ENCODE results near the gene MT2A.
A peak's percentile ranks its signal among the peaks of the same experiment; 100 is the strongest.

Gene MT2A

DNA sequence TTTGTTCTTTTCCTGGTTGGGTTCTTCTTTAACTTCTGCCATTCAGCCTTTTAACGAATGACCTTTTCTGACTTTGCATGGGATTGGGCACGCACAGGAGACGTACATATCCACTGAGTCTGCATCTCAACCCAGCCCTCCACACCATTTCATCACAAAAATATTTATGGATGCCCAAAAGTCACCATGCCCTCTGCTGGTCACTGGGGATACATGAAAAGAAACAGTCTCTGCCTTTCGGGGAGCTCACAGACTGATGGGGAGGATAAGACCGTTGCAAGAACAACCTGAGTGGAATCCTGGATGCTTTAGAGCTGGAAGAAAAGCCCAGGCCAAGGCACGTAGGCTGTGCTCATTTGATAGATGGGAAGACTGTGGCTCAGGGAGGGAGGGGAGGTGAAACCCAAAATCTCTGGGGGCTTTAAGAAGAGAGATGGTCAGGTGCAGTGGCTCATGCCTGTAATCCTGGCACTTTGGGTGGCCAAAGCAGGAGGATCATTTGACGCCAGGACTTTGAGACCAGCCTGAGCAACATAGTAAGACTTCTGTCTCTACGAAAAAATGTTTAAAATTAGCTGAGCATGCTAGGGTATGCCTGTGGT, 7.9 kb upstream of the MT2A start:
- DNase-seq (ENCODE audit: low read depth in 3 of 3), result no peak

DNA sequence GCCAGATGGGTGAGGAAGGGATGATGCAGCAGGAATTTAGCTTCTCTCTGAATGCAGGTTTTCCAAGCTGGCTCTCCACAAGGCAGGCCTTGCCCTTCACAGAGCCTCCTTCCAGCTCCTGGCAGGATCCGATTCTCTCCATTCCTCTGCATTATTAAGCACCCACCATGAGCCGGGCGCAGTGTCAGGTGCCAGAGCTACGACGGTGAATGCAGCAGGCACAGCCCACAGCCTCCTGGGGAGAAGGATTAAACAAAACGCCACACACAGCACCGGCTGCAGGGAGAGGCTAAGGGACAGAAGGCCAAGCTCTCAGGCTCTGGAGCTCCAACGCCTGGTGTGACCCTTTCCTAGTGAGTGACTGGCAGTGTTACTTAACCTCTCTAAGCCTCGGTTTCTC, 7.1 kb upstream of the MT2A start:
- no peak for DNase-seq (ENCODE audit: low read depth in 3 of 3)

DNA sequence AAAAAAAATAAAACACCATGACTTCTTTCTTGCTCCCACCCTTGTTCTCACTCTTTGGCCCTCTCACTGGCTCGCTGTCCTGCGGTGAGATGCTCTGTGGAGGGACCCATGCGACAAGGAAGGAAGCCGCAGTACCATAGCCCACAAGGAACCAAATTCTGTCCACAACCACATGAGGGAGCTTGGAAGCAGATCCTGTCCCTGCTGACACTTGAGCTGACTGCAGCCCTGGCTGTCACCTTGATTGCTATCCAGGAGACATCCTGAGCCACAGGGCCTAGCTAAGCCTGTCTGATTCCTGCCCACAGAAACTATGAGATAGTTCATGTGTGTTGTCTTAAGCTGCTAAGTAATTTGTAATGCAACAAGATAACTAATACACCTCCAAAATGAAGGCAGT, 4.8 kb upstream of the MT2A start:
- DNase-seq (ENCODE audit: low read depth in 3 of 3), result no peak

DNA sequence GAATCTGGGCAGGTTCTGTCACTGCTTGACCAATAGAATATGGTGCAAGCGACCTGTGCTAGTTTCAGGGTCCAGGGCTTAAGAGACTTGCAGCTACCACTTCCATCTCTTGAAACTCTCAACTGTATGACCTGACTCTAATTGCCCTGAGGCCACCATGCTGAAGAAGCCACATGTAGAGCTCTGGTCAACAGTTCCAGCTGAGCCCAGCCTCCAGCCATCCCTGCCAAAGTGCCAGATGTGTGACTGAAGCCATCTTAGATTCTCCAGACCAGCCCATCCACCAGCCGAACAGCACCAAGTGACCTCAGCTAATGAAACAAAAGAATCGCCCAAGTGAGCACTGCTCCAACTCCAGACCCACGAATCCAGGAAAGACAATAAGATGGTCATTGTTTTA, 3.4 kb upstream of the MT2A start:
- DNase-seq (ENCODE audit: low read depth in 3 of 3), result no peak

DNA sequence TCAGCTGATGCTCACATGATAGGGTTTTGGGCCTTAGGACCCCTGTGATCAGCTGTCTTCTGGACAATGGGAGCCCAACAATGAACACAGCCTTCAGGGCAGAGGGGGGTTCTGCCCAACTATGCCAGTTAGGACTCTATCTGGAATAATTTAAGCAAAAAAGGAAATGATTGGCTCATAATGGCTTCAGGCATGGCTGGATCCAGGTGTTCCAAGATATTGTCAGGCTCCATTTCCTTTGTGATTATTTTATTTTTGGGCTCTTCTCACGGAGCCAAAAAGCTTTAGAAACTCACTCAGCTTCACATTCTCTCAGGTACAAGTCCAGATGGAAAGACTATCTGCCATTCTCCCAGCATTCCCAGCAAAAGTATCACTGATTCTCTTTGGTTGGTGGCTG, 2.9 kb upstream of the MT2A start:
- DNase-seq (ENCODE audit: low read depth in 3 of 3), result no peak

DNA sequence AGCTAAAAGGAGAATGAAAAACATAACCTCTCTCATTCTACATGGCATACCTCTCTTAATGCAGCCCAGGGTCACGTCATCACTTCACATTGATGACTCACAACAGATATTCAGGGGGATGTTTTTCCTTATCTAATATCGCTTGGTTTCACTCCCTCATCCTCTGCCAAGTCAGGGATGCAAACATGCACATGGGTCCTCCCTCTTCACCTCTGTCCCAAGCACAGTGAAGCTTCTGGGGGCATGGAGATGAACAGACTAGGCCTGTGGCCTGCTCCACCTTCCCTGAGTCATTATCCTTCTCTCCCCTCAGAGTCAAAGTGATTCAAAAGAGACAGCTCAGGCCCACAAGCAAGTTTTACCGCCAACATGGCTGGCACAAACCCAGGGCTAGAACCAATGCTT, 2.3 kb upstream of the MT2A start:
- no peak for DNase-seq (ENCODE audit: low read depth in 3 of 3)

DNA sequence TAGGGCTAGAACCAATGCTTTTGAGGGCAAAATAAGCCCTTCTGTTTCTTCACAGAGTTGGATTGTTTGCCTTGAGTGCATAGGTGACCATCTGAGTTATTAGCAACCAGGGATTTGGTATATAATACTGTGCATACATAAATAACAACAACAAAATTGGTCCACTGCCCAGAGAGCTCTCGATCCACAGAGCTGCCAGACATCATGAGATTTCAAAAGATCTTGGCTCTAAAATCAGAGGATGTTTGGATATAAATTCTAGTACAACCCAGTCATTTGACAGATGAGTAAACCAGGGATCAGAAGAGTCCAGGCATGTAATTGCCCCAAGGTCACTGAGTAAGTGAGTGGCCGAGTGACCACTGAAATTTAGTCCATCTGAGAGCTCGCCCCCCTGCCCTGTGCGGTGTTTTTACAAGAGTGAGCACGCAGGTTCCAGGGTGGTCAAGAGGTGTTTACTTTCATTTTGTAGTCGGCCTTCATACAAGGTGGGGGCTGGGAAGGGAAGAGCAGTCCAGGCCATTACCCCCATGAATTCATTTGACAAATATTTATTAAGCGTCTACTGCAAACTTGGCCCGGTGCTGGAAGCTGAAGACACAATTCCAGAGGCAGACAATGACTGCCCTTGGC, 1.8 kb upstream of the MT2A start:
- DNase-seq (ENCODE audit: low read depth in 3 of 3), result no peak

DNA sequence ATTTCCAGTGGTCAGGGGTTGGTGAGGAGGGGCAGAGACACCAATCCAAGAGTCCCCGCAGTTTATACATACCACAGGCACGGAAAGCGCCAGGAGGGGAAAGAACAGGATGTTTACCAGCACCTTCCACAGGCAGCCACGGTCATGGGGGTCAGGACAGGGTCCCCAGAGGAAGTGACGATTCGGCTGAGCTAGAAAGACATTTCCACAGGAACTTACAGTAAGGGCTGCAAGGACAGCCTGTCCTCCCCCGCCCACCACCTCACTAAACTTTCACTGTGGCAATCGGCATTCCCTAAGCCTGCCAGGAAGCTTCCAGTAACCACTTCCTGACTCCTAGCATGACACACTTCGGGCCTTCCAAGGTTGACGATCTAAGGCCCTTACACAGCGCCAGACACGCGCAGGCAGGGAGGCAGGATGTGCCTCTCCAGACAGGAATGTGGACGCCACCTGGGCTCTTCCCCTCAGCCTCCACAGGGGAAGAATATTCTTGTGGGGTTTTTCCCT, 1.2 kb upstream of the MT2A start:
- DNase-seq (ENCODE audit: low read depth in 3 of 3), result no peak

DNA sequence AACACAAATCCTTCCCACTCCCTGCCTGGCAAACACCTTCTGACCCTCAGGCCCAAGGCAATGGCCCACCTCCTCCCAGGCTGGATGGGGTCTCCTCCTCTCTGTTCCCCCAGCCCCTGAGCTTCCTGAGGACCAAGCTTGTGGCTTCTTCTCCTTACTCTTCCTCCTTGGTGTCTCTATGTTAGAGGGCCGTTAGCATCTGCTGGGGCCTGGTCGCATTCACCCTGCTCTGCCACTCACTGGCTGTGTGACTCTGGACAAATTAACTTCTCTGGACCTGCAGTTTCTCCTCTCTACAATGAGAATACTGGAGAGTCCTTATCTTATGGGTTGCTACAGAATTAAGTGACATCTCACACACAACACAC, 725 bp upstream of the MT2A start:
- DNase-seq (ENCODE audit: low read depth in 3 of 3), result no peak

DNA sequence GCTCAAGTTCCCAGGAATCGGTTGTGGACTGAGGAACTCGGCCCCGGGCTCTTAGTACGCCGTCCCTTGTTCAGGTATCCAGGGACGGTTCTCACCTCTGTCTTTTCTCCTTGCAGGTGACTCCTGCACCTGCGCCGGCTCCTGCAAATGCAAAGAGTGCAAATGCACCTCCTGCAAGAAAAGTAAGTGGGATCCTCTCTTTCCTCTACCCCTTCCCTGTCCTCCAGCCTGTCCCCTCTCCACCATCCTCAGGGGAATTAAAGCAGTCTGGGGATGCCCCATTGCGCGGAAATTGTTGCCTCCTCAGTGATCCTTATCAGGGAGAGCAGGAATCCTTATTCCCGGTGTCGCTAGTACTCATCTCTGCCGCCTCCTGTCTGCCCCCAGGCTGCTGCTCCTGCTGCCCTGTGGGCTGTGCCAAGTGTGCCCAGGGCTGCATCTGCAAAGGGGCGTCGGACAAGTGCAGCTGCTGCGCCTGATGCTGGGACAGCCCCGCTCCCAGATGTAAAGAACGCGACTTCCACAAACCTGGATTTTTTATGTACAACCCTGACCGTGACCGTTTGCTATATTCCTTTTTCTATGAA, 585 bp downstream of the MT2A start:
- no peak for DNase-seq (ENCODE audit: low read depth in 3 of 3)

DNA sequence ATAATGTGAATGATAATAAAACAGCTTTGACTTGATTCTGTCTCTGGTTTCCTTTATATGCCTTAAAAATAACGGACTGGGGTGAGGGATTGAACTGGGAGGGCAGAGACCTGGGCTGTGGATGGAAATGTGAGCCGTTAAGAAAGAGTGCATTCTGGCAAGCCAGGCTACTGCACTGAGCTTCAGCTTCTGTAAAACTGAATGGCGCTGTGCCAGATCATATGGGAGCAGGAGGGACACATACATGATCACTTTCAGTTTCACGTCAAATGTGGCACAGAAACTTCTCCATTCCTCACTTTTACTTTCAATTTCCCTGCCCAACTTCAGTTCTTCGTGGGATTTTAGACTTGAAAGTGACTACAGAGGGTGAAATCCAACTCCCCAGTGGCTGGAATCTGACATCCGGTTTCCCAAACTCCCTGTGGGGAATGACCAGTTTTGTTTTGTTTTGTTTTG, 1.1 kb downstream of the MT2A start:
- peak; percentile 53 to 70 (median 65) for DNase-seq (ENCODE audit: low read depth in 3 of 3)

DNA sequence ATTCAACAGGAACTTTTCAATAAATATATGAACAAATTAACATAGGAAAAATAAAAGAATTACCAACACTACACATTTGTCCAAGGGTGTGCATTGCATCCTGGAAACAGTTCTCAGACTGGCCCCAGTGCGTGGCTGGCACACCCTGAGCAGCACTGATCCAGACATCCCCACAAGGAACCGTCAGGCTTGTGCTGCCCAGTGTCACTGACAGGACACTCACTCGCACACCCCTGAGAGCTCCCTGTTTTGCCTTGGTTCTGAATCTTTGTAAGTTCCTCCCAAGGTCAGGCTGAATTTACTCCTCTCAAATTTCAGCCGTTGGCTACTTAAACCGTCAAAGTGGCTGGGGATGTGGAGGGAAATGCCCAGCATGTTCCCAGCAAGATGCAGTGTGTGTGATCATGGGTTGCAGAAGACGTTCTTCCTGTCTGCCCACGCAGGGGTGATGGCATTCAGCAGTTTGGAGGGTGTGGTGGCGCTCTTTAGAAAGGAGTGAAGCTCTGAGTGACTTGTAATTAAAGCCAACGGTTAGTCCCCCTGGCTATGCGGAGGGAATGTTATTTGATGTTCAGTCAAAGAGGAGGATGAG, 1.7 kb downstream of the MT2A start:
- peak; percentile 64 to 79 (median 71) for DNase-seq (ENCODE audit: low read depth in 3 of 3)

DNA sequence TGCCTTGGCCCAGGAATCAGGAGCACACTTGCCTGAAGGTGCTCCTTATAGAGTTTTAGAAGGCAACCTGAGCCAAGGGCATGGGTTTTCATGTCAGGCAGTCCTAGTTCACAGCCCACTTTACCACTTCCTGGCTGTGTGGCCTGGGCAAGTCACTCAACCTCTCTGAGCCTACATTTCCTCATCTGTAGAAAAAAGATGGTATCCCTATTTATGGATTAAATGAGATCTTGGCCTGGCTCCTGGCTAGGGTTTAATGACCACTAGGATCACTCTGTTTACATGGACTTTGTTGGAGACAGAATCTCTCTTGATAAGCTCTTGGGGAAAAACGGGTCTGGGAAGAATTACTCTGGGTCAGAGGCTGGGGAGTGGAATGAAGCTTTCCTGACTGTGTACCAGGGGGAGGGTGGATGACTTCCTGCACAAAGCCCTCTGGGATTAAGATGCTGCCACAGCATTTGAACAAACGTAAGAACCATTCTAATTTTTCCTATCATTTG, 2.3 kb downstream of the MT2A start:
- DNase-seq (ENCODE audit: low read depth in 3 of 3), result peak in 1 of 3 experiments; percentile 51

DNA sequence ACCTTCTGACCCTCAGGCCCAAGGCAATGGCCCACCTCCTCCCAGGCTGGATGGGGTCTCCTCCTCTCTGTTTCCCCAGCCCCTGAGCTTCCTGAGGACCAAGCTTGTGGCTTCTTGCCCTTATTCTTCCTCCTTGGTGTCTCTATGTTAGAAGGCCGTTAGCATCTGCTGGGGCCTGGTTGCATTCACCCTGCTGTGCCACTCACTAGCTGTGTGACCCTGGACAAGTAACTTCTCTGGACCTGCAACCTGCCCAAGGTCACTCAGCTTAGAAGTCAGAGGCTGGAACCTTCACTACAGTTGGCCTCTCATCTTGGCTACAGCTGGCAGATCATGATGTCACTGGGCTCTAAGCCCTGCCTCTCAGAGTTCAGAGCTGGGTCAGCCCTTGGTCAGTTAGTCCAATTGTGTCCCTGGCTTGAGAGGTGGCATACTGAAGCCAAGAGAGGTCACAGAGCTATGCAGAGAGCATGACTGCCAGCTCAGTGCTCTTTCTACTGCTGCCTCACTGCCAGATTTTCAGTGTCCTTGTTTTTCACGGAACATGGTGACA, 3.0 kb downstream of the MT2A start:
- no peak for DNase-seq (ENCODE audit: low read depth in 3 of 3)

DNA sequence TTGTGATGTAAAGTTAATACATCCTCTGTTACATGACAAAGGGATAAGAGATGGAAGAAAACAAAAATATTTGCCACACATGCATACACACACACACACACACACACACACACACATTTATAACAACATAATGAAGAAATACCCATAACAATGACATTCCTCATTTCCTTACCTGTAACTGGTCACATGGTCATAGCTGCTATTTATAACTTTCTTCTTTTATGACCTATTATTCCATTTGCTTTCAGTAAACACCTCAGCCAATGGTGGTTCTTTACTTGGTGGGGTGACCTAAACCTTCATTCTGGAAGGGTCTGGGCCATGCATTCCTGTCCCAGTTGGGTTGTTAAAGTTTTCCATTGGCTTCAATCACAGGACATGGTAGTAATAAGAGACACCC, 5.3 kb downstream of the MT2A start:
- no peak for DNase-seq (ENCODE audit: low read depth in 3 of 3)

DNA sequence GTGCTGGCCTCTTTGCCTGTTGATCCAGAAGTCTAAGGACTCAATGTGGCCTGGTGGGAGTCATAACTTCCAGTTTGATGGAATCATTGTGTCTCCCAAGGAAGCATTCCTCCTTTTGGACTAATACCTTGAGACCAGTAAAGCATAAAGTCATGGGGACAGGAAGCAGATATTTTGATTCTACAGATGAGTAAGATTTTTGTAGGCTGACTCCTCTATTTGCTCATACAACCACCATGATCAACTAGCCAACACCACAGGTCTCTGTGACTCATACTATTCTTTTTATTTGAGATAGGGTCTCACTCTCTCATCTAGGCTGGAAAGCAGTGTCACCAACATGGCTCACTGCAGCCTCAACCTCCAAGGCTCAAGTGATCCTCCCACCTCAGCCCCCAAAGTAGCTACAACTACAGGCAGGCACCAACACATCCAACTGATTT, 6.2 kb downstream of the MT2A start:
- DNase-seq (ENCODE audit: low read depth in 3 of 3), result no peak

DNA sequence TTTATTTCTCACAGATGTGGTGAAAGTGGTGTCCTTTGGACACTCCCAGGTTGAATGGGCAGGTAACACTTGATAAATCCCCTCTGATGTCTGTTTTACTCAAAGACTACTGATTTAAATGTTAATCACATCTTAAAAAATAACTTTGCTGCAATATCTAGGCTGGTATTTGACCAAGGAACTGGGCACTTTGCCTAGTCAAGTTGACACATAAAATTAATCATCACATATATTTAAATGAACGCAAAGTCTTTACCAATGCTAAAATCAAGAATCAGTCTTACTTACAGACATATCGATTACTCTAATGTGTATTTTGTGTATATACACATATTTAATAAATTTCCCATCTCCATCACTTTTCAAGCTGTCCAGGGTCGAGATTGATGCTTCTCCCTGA, 7.0 kb downstream of the MT2A start:
- no peak for DNase-seq (ENCODE audit: low read depth in 3 of 3)

DNA sequence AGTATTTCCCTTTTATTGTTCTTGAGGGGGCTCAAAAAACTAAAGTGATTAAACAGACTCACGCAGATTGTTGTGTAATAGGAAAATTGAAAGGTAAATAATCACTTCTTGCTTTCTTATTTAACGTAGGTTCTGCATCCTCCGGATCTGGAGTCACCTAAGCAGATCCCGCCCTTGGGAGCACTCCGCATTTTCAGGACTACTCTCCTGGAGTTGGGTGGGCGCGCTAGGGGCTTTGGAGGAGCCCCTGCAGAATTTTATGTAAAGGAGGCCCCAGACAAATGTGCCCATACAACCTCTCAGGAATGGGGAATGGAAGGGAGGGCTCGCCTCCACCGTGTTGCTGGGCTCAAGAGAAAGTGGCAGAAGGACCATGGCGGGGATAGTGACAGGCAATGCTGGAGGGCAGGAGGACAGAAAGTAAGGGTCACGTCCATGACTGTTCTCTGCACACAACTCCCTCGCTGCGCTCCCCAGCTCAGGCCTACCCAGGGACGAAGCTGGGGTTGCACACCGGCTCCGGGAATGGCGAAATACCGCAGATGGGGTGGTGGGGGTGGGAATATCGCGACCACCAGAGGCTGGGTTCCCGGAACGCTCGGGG, 8.3 kb downstream of the MT2A start:
- DNase-seq (ENCODE audit: low read depth in 3 of 3), result no peak

DNA sequence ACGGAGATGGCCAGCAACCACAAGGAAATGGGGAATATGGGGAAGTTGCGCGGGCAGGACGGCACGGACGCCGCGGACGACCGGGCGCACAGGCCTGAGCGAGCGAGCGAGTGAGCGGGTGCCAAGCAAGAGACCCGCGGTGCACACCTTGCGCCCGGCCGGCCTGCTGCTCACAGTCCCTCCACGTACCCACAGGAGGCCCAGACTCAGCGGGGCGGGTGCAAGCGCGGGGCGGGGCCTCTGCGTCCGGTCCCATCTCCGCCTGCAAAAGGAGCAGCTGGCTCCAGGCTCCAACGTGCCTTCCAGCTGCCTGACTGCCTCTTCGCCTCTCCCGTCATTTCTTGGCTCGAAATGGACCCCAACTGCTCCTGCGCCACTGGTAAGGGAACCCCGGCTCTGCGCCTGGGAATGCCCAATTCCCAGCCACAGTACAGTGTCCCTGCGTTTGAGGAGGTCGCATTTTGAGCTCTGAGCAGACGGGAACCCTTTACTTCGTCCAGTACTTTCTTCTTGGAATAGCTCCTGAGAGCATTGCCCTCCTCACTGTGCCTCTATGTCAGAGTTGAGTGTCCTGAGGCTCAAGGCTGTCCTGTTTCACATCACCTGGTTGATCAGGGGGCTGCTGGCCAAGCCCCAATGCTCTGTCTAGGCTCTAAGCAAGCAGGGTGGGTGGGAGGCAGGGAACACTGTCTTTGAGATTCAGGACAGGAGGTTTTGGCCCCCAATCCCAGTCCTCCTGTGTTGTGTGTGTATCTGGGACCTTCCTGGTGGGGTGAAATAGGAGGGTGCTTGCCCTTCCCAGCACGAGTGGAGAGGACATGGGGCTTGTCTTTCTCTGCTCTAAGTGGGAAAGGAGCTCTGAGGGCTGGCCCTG, 9.1 kb downstream of the MT2A start:
- peak in 1 of 3 experiments; percentile 71 for DNase-seq (ENCODE audit: low read depth in 3 of 3)

DNA sequence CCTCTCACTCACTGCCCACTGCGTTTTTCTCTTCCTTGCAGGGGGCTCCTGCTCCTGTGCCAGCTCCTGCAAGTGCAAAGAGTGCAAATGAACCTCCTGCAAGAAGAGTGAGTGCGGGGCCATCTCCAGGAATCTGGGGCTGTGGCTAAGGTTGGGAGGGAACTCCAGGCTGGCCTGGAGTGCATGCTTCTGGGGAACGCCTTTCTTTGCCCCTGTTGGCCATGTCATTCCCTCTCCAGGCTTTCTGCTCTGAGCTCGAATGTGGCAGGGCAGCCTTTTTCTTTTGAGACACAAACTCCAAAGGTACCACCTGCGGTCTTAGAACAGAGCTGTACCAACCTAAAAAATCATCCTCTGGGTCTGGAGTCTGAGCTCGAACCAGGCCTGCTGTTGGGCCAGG, 9.8 kb downstream of the MT2A start:
- no peak for DNase-seq (ENCODE audit: low read depth in 3 of 3)

DNA sequence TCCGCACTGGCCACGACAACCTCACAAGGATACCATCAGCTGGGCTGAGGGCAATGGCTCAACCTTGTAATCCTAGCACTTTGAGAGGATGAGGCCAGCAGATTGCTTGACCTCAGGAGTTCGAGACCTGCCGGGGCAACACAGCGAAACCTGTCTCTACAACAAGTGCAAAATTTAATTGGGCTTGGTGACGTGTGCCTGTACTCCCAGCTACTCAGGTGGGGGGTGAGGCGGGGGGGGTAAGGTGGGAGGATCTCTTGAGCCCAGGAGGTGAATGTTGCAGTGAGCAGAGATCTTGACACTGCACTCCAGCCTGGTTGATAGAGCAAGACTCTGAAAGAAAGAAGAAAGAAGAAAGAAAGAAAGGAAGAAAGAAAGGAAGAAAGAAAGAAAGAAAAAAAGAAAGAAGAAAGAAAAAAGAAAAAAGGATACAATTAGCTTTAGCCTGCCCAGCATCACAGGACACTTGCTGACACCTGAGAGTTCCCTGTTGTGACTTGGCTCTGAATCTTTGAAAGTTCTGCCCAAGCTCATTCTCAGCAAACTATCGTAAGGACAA, 12.0 kb downstream of the MT2A start:
- no peak for DNase-seq (ENCODE audit: low read depth in 3 of 3)
